ENCODE data around the gene DYNC1H1. TPM values are rescaled to one million over a fixed set of nuclear protein-coding genes. Genes with fewer than 3 reads are reported as not detected.

DYNC1H1 gene
- polyA plus RNA-seq, 1 donor from 2014 or later: 298 TPM

- peaks cover 35% of the 10 kb centered on the region for H3K79me2 ChIP-seq (replicated peaks; ENCODE audit: insufficient read depth, low read length)
- no peaks in the 10 kb centered on the region for H3K27me3 ChIP-seq (ENCODE audit: insufficient read depth, low read depth, low read length)
- H3K9ac ChIP-seq (ENCODE audit: low read length): no peak overlapping the region
- H3K4me2 ChIP-seq (ENCODE audit: low read length): no peak overlapping the region
- H3K36me3 ChIP-seq (ENCODE audit: insufficient read depth, low read length): no peaks in the 10 kb centered on the region
- H4K20me1 ChIP-seq (ENCODE audit: insufficient read depth): peaks cover 15% of the 10 kb centered on the region
- no peaks in the 10 kb centered on the region for H3K9me3 ChIP-seq (ENCODE audit: low read length)
- H3K9me2 ChIP-seq (ENCODE audit: insufficient read depth, low read length): no peaks in the 10 kb centered on the region
- H3F3A ChIP-seq (ENCODE audit: insufficient read depth, low read length, poor library complexity, severe bottlenecking): no peaks in the 10 kb centered on the region
- H3K27ac ChIP-seq (ENCODE audit: low read length): no peak overlapping the region
- no peak overlapping the region for H2AFZ ChIP-seq (ENCODE audit: low read depth, low read length)
- no peak overlapping the region for H3K4me3 ChIP-seq (ENCODE audit: low read length)
- TF ChIP-seq EP300 (conservative IDR thresholded peaks at IDR 0.05; ENCODE audit: poor library complexity, severe bottlenecking) (no peak), CTCF (IDR thresholded peaks at IDR 0.05; ENCODE audit: poor library complexity, severe bottlenecking) (no peak), POLR2AphosphoS5 (IDR thresholded peaks at IDR 0.05) (no peak), EZH2 (IDR thresholded peaks at IDR 0.05; ENCODE audit: borderline replicate concordance, insufficient read depth, low read length, poor library complexity, severe bottlenecking) (no peak), SMC3 (conservative IDR thresholded peaks at IDR 0.05; ENCODE audit: poor library complexity) (no peak), RAD21 (conservative IDR thresholded peaks at IDR 0.05) (no peak), MXI1 (conservative IDR thresholded peaks at IDR 0.05; ENCODE audit: poor library complexity, severe bottlenecking) (no peak), TAF1 (IDR thresholded peaks at IDR 0.05; ENCODE audit: low read depth) (no peak), REST (IDR thresholded peaks at IDR 0.05; ENCODE audit: borderline replicate concordance) (no peak)
These were observed 1.3 kb upstream of the DYNC1H1 start for GRCh38 chr14:101963052-101963451.

GRCh38 chr14:101963656-101964296 lies 597 bp upstream of the DYNC1H1 start:
- peak overlapping the region; percentile 100 for H3K4me3 ChIP-seq (ENCODE audit: low read length)
- H3K9me2 ChIP-seq (ENCODE audit: insufficient read depth, low read length): no peaks in the 10 kb centered on the region
- no peak overlapping the region for H3K4me2 ChIP-seq (ENCODE audit: low read length)
- TF ChIP-seq RAD21 (conservative IDR thresholded peaks at IDR 0.05): no peak
- TF ChIP-seq TAF1 (IDR thresholded peaks at IDR 0.05; ENCODE audit: low read depth): no peak
- no peak for TF ChIP-seq REST (IDR thresholded peaks at IDR 0.05; ENCODE audit: borderline replicate concordance)
- TF ChIP-seq POLR2AphosphoS5 (IDR thresholded peaks at IDR 0.05): no peak
- no peak for TF ChIP-seq SMC3 (conservative IDR thresholded peaks at IDR 0.05; ENCODE audit: poor library complexity)
- no peak for TF ChIP-seq MXI1 (conservative IDR thresholded peaks at IDR 0.05; ENCODE audit: poor library complexity, severe bottlenecking)
- no peak for TF ChIP-seq CTCF (IDR thresholded peaks at IDR 0.05; ENCODE audit: poor library complexity, severe bottlenecking)
- TF ChIP-seq EP300 (conservative IDR thresholded peaks at IDR 0.05; ENCODE audit: poor library complexity, severe bottlenecking): no peak
- TF ChIP-seq EZH2 (IDR thresholded peaks at IDR 0.05; ENCODE audit: borderline replicate concordance, insufficient read depth, low read length, poor library complexity, severe bottlenecking): no peak
- no peaks in the 10 kb centered on the region for H3K9me3 ChIP-seq (ENCODE audit: low read length)
- no peaks in the 10 kb centered on the region for H3F3A ChIP-seq (ENCODE audit: insufficient read depth, low read length, poor library complexity, severe bottlenecking)
- no peaks in the 10 kb centered on the region for H3K36me3 ChIP-seq (ENCODE audit: insufficient read depth, low read length)
- H4K20me1 ChIP-seq (ENCODE audit: insufficient read depth): peaks cover 22% of the 10 kb centered on the region
- no peak overlapping the region for H2AFZ ChIP-seq (ENCODE audit: low read depth, low read length)
- no peaks in the 10 kb centered on the region for H3K27me3 ChIP-seq (ENCODE audit: insufficient read depth, low read depth, low read length)
- H3K79me2 ChIP-seq (replicated peaks; ENCODE audit: insufficient read depth, low read length): peaks cover 42% of the 10 kb centered on the region
- no peak overlapping the region for H3K27ac ChIP-seq (ENCODE audit: low read length)
- peak overlapping the region; percentile 38 for H3K9ac ChIP-seq (ENCODE audit: low read length)
